H1 (cell line): Measurements from ENCODE around the gene NEDD9. TPM values are rescaled to one million over a fixed set of nuclear protein-coding genes. Genes with fewer than 3 reads are reported as not detected.

ENCODE experiments used
- CTCF ChIA-PET: fragments of 300-600 bp; sonication (Branson Sonifier 250); formaldehyde crosslinking; loops from one replicate; lab custom pipeline; 2021; ENCODE audit not compliant: partially characterized antibody; lab: Charles Lee
- POLR2A ChIA-PET: fragments of 300-600 bp; sonication (Branson Sonifier 250); formaldehyde crosslinking; loops from one replicate; lab custom pipeline; 2021; ENCODE audit warnings: inconsistent platforms; ENCODE audit not compliant: partially characterized antibody; lab: Charles Lee
- DNase-seq, 2 experiments: peaks; one replicate each; pipeline versions ENCODE4 v3.0.0 to v3.0.0-alpha.2; 2010 to 2022; ENCODE audit warnings: low spot score in 2 of 2, low read depth in 1 of 2, mixed read lengths in 1 of 2
- FAIRE-seq: peaks from 2 replicates; lab custom pipeline; 2011; peaks lifted over from hg19 to GRCh38; lab: Jason Lieb, UNC
- H2AFZ ChIP-seq: 2 replicates; pipeline ENCODE4 v1.8.1; 2012; ENCODE audit warnings: low read length, inconsistent platforms
- H2AK5ac ChIP-seq: 2 replicates; pipeline ENCODE4 v1.6.1; 2013; ENCODE audit warnings: low read depth, low read length
- H2BK120ac ChIP-seq: replicated peaks from 2 replicates; pipeline ENCODE3; 2013; ENCODE audit warnings: low read depth, low read length, inconsistent platforms
- H2BK12ac ChIP-seq: 2 replicates; pipeline ENCODE4 v1.6.1; 2013; ENCODE audit warnings: low read depth, low read length
- H2BK15ac ChIP-seq: 2 replicates; pipeline ENCODE4 v1.6.1; 2013; ENCODE audit warnings: low read length
- H2BK20ac ChIP-seq: 2 replicates; pipeline ENCODE4 v1.6.1; 2013; ENCODE audit warnings: low read length
- H2BK5ac ChIP-seq: 2 replicates; pipeline ENCODE4 v1.6.1; 2013; ENCODE audit warnings: low read depth, low read length
- H3K14ac ChIP-seq: 2 replicates; pipeline ENCODE4 v1.6.1; 2013; ENCODE audit warnings: inconsistent platforms; ENCODE audit not compliant: insufficient read length
- H3K18ac ChIP-seq: 2 replicates; pipeline ENCODE4 v1.6.1; 2013; ENCODE audit warnings: low read length; ENCODE audit errors: extremely low read depth
- H3K23ac ChIP-seq: 2 replicates; pipeline ENCODE4 v1.6.1; 2013; ENCODE audit warnings: inconsistent platforms; ENCODE audit not compliant: insufficient read length
- H3K23me2 ChIP-seq: 2 replicates; pipeline ENCODE4 v1.6.1; 2013; ENCODE audit warnings: low read depth, low read length
- H3K27ac ChIP-seq: 2 replicates; pipeline ENCODE4 v1.6.1; 2011; ENCODE audit warnings: low read depth, low read length, inconsistent platforms
- H3K27me3 ChIP-seq, 4 experiments: replicated peaks in 1 of 4; 1 replicate in 1 of 4; 2 replicates in 3 of 4; pipeline versions ENCODE4 v1.6.1 to v1.8.1; 2011 to 2013; ENCODE audit warnings: low read length in 3 of 4, mild to moderate bottlenecking in 3 of 4, inconsistent platforms in 2 of 4, mixed read lengths in 2 of 4, moderate library complexity in 1 of 4; ENCODE audit not compliant: control insufficient read depth in 3 of 4, insufficient read depth in 3 of 4; ENCODE audit errors: extremely low read depth in 1 of 4
- H3K36me3 ChIP-seq, 4 experiments: 2 replicates each; pipeline versions ENCODE4 v1.6.1 to v1.8.1; 2011 to 2013; ENCODE audit warnings: mild to moderate bottlenecking in 4 of 4, low read length in 3 of 4, moderate library complexity in 2 of 4, control low read depth in 1 of 4, inconsistent platforms in 1 of 4; ENCODE audit not compliant: insufficient read depth in 4 of 4, control insufficient read depth in 2 of 4
- H3K4ac ChIP-seq: replicated peaks from 2 replicates; pipeline ENCODE3; 2013; ENCODE audit warnings: low read length, low read depth, mixed read lengths, inconsistent platforms; ENCODE audit not compliant: insufficient read length
- H3K4me1 ChIP-seq, 4 experiments: replicated peaks in 1 of 4; 1 replicate in 1 of 4; 2 replicates in 3 of 4; pipeline versions ENCODE4 v1.6.1 to v1.8.1; 2011 to 2013; ENCODE audit warnings: low read length in 3 of 4, inconsistent platforms in 2 of 4, mixed read lengths in 1 of 4; ENCODE audit not compliant: insufficient read depth in 4 of 4, control insufficient read depth in 3 of 4
- H3K4me2 ChIP-seq, 2 experiments: 2 replicates each; pipeline versions ENCODE4 v1.6.1 to v1.8.1; 2011 to 2013; ENCODE audit warnings: low read depth in 2 of 2, low read length in 2 of 2, control low read depth in 1 of 2, inconsistent platforms in 1 of 2, mild to moderate bottlenecking in 1 of 2; ENCODE audit not compliant: insufficient read depth in 1 of 2
- H3K4me3 ChIP-seq, 4 experiments: fragments of 200-600, 300-600 bp in 1 of 4; sonication (generic), shearing (Covaris generic), sonication (Bioruptor Twin) in 1 of 4; 2 replicates each; pipeline versions ENCODE4 v1.5.1 to v1.8.1; 2011 to 2016; ENCODE audit warnings: low read length in 4 of 4, low read depth in 3 of 4, control low read depth in 2 of 4, inconsistent platforms in 2 of 4, mild to moderate bottlenecking in 2 of 4, mixed read lengths in 1 of 4, moderate library complexity in 1 of 4; ENCODE audit not compliant: insufficient read depth in 2 of 4; ENCODE audit errors: extremely low read depth in 1 of 4
- H3K56ac ChIP-seq: replicated peaks from 2 replicates; pipeline ENCODE3; 2013; ENCODE audit warnings: low read depth, mild to moderate bottlenecking, mixed read lengths, low read length, inconsistent platforms; ENCODE audit not compliant: insufficient read length
- H3K79me1 ChIP-seq: 2 replicates; pipeline ENCODE4 v1.6.1; 2013; ENCODE audit warnings: low read depth, low read length, control low read depth
- H3K79me2 ChIP-seq, 2 experiments: 2 replicates each; pipeline versions ENCODE4 v1.6.1 to v1.8.1; 2012 to 2013; ENCODE audit warnings: low read length in 2 of 2, mild to moderate bottlenecking in 2 of 2, inconsistent platforms in 1 of 2; ENCODE audit not compliant: insufficient read depth in 2 of 2, control insufficient read depth in 1 of 2
- H3K9ac ChIP-seq, 4 experiments: replicated peaks in 1 of 4; 1 replicate in 1 of 4; 2 replicates in 3 of 4; pipeline versions ENCODE4 v1.6.1 to v1.8.1; 2011 to 2013; ENCODE audit warnings: low read depth in 3 of 4, low read length in 3 of 4, control low read depth in 2 of 4, mild to moderate bottlenecking in 2 of 4, moderate library complexity in 2 of 4, inconsistent platforms in 1 of 4; ENCODE audit errors: extremely low read depth in 1 of 4
- H3K9me3 ChIP-seq, 2 experiments: 2 replicates each; pipeline versions ENCODE4 v1.6.1 to v1.8.1; 2012 to 2013; ENCODE audit warnings: mild to moderate bottlenecking in 2 of 2, moderate library complexity in 2 of 2, control low read depth in 1 of 2, inconsistent platforms in 1 of 2, low read depth in 1 of 2, low read length in 1 of 2, mixed read lengths in 1 of 2; ENCODE audit not compliant: insufficient read depth in 2 of 2
- H4K20me1 ChIP-seq, 2 experiments: replicated peaks in 1 of 2; 2 replicates each; pipeline versions ENCODE3 to v1.8.1; 2011 to 2013; ENCODE audit warnings: inconsistent platforms in 2 of 2, low read length in 2 of 2, mild to moderate bottlenecking in 1 of 2; ENCODE audit not compliant: insufficient read depth in 2 of 2, control insufficient read depth in 1 of 2
- H4K5ac ChIP-seq: 2 replicates; pipeline ENCODE4 v1.6.1; 2013; ENCODE audit warnings: low read length, low read depth, mixed read lengths, inconsistent platforms; ENCODE audit not compliant: insufficient read length
- H4K8ac ChIP-seq: 2 replicates; pipeline ENCODE4 v1.8.0; 2013; ENCODE audit warnings: mild to moderate bottlenecking, moderate library complexity, low read length, inconsistent platforms; ENCODE audit not compliant: insufficient read depth; ENCODE audit errors: extremely low read depth
- H4K91ac ChIP-seq: replicated peaks from 2 replicates; pipeline ENCODE3; 2013; ENCODE audit warnings: low read length, mixed read lengths, inconsistent platforms; ENCODE audit not compliant: insufficient read length
- CBX5 ChIP-seq: fragments of 300-800, 300-1000 bp; sonication (generic); IDR thresholded peaks from 2 replicates; pipeline ENCODE4 v1.7.1; 2016; ENCODE audit warnings: antibody characterized with exemption, low read length, low read depth
- CHD2 ChIP-seq: IDR thresholded peaks from 2 replicates; pipeline ENCODE4 v1.6.1; 2012; ENCODE audit warnings: low read length, improper control_type of control experiment
- PHF8 ChIP-seq: fragments of 200-600 bp; sonication (generic); conservative IDR thresholded peaks from 2 replicates; pipeline ENCODE4 v1.7.1; 2012; ENCODE audit warnings: low read depth, mild to moderate bottlenecking, inconsistent platforms, low read length, moderate library complexity
- POLR2AphosphoS5 ChIP-seq: IDR thresholded peaks from 2 replicates; pipeline ENCODE4 v1.6.1; 2011; ENCODE audit warnings: low read depth, low read length
- RXRA ChIP-seq: IDR thresholded peaks from 2 replicates; pipeline ENCODE4 v1.6.1; 2011; ENCODE audit warnings: low read depth, mild to moderate bottlenecking, low read length, moderate library complexity; ENCODE audit not compliant: insufficient read depth
- SAP30 ChIP-seq: fragments of 300-600 bp; sonication (generic); IDR thresholded peaks from 2 replicates; pipeline ENCODE4 v1.7.1; 2012; ENCODE audit warnings: low read length, moderate library complexity, mild to moderate bottlenecking, inconsistent platforms; ENCODE audit not compliant: insufficient read depth, insufficient replicate concordance
- SIN3A ChIP-seq, 2 experiments: IDR thresholded peaks in 1 of 2; conservative IDR thresholded peaks in 1 of 2; 2 replicates each; pipeline ENCODE4 v1.6.1; 2011 to 2012; ENCODE audit warnings: low read length in 2 of 2, improper control_type of control experiment in 1 of 2, low read depth in 1 of 2, mild to moderate bottlenecking in 1 of 2
- SIX5 ChIP-seq: IDR thresholded peaks from 2 replicates; pipeline ENCODE4 v1.6.1; 2011; ENCODE audit warnings: mild to moderate bottlenecking, low read depth, low read length
- TBP ChIP-seq: IDR thresholded peaks from 2 replicates; pipeline ENCODE4 v1.6.1; 2011; ENCODE audit warnings: low read depth, low read length, improper control_type of control experiment
- WGBS, 2 experiments: shearing (Covaris generic) in 1 of 2; methylation state at CpG; one replicate each; pipeline versions ENCODE4 v1.1.6 to v1.1.7; 2013 to 2015; ENCODE audit warnings: low lambda C conversion rate in 2 of 2, mixed read lengths in 2 of 2, inconsistent platforms in 1 of 2, low coverage in 1 of 2, missing lambda C conversion rate in 1 of 2; ENCODE audit not compliant: insufficient replicate concordance in 2 of 2, insufficient coverage in 1 of 2, insufficient read length in 1 of 2; ENCODE audit errors: extremely low coverage in 1 of 2, missing lambda C conversion rate in 1 of 2; 5-methylcytosine and 5-hydroxymethylcytosine counted together
- long read RNA-seq, 2 experiments: library from RNA in 1 of 2; library from capped mRNA in 1 of 2; stranded (forward); transcript quantifications; one replicate each; pipeline ENCODE4 v2.0.0, GENCODE V29; 2021; ENCODE audit warnings: inconsistent platforms in 1 of 2
- polyA minus RNA-seq, 3 experiments: library from RNA; depleted of rRNA, polyadenylated mRNA; stranded (reverse); fragments of >200 nt; gene quantifications; 1 replicate in 2 of 3; 2 replicates in 1 of 3; pipeline ENCODE4 v1.2.3, GENCODE V29; 2011
- polyA plus RNA-seq, 7 experiments: library from polyadenylated mRNA; depleted of rRNA in 3 of 7; stranded (reverse) in 5 of 7; unstranded in 2 of 7; fragments of >200 nt in 5 of 7; fragments of 200-250 nt in 2 of 7; gene quantifications; 1 replicate in 5 of 7; 2 replicates in 1 of 7; 4 replicates in 1 of 7; pipeline versions ENCODE4 v1.2.1 to v1.2.3, GENCODE V29; 2011 to 2013; ENCODE audit warnings: missing spikeins in 2 of 7, mixed read lengths in 2 of 7
- total RNA-seq: library from RNA; stranded (reverse); fragmentation: NEBNext Ultra II Directional; extraction: Animal tissue kit (Norgen Biotek cat#: 25700); gene quantifications from 2 replicates; pipeline ENCODE4 v1.2.1, GENCODE V29; 2021

The NEDD9 gene
- total RNA-seq: 12.0 and 12.8 TPM in 2 replicates
- polyA plus RNA-seq (2011; rRNA removed): 3.6 and 5.7 TPM in 2 replicates
- 5.1 TPM for polyA plus RNA-seq (2011; cell fraction: cytosol; rRNA removed)
- 6.5 TPM for polyA plus RNA-seq (2011; cell fraction: nucleus; rRNA removed)
- 2.8 to 5.6 TPM (median 3.9 TPM) in 4 replicates for polyA plus RNA-seq (2012, experiment 1 of 2)
- polyA plus RNA-seq (2012, experiment 2 of 2): 1.6 TPM
- polyA plus RNA-seq (2013, experiment 1 of 2): 4.9 TPM
- polyA plus RNA-seq (2013, experiment 2 of 2): 4.8 TPM
- 10.0 and 13.9 TPM in 2 replicates for polyA minus RNA-seq (2011; rRNA and poly(A)+ RNA removed)
- 5.9 TPM for polyA minus RNA-seq (2011; cell fraction: cytosol; rRNA and poly(A)+ RNA removed)
- 5.2 TPM for polyA minus RNA-seq (2011; cell fraction: nucleus; rRNA and poly(A)+ RNA removed)
- long read RNA-seq, experiment 1, full-length matches to known transcripts: 4 of 18 reads
- long read RNA-seq, experiment 1, partial matches to known transcripts: 11 of 18 reads
- long read RNA-seq, experiment 1, other reads (novel, unspliced or antisense): 3 of 18 reads
- long read RNA-seq, experiment 2, partial matches to known transcripts: 2 of 2 reads
- long read RNA-seq, experiment 2, other reads (novel, unspliced or antisense): 0 of 2 reads

GRCh38 chr6:11232193-11232769 is at the start of gene NEDD9:
TSS of gene NEDD9 (minus strand) at chr6:11232668. CDS start at chr6:11232515, 153 bp downstream.
- peak; percentile 82 to 89 for DNase-seq
- Histone ChIP-seq H2BK120ac (no peak within 1 kb of the TSS), H2AK5ac (no peak within 1 kb of the TSS), H4K5ac (no peak within 1 kb of the TSS), H3K27ac (no peak within 1 kb of the TSS), H3K56ac (no peak within 1 kb of the TSS), H3K4me1 (peaks cover 8 to 14% (median 9%) of the 10 kb centered on the region in 4 experiments; a peak in 6 of 7 replicates), H4K91ac (no peak within 1 kb of the TSS), H2BK15ac (no peak within 1 kb of the TSS; the same call in 1 of the 2 replicates), H4K20me1 (no peaks in the 10 kb centered on the region), H3K4me2 (peak within 1 kb of the TSS; percentile 82 to 99), H2BK20ac (no peak within 1 kb of the TSS), H3K4me3 (peak within 1 kb of the TSS; percentile 53 to 87 (median 80)), H3K14ac (no peak within 1 kb of the TSS), H3K18ac (no peak within 1 kb of the TSS; the same call in 1 of the 2 replicates), H4K8ac (0 out of 2 replicates have a peak within 1 kb of the TSS, but pooled peaks have one; percentile 5), H3K9ac (peak within 1 kb of the TSS in 1 of 4 experiments; percentile 26; a peak in 2 of 7 replicates), H3K27me3 (peaks cover 0 to 3% (median 0%) of the 10 kb centered on the region in 4 experiments; a peak in 3 of 7 replicates), H3K23ac (no peak within 1 kb of the TSS), H2BK12ac (peak within 1 kb of the TSS; percentile 12; the same call in 1 of the 2 replicates), H3K79me2 (no peaks in the 10 kb centered on the region), H3K79me1 (no peaks in the 10 kb centered on the region), H2AFZ (peak within 1 kb of the TSS; percentile 35), H3K23me2 (peaks cover 6% of the 10 kb centered on the region; the same call in 1 of the 2 replicates), H3K36me3 (no peaks in the 10 kb centered on the region), H3K9me3 (no peaks in the 10 kb centered on the region), H2BK5ac (no peak within 1 kb of the TSS), H3K4ac (no peak within 1 kb of the TSS)
- WGBS, 2 experiments: 1% methylated on average over 24 of the region's 24 CpGs; no CpG with 5 or more reads in 1 of the 2 experiments
- ChIA-PET CTCF (interaction anchor here (1.0 to 3.9 kb wide), 8 partner anchors 10 to 265 kb away, joined by 3 to 18 read pairs (median 4); no protein-coding TSS in a partner anchor), POLR2A (interaction anchor here (1.0 to 1.6 kb wide), 5 partner anchors 10 to 37 kb away, joined by 3 to 6 read pairs (median 4); no protein-coding TSS in a partner anchor)
- FAIRE-seq: peak; percentile 86
- no peak for TF ChIP-seq RXRA
- TF ChIP-seq TBP: peak; percentile 80; the same call in 1 of the 2 replicates
- peak; percentile 68 for TF ChIP-seq SAP30
- TF ChIP-seq POLR2AphosphoS5: peak; percentile 64
- TF ChIP-seq PHF8: no peak
- TF ChIP-seq SIX5: no peak
- TF ChIP-seq CHD2: 0 out of 2 replicates have a peak, but pooled peaks have one; percentile 17
- no peak for TF ChIP-seq CBX5
- TF ChIP-seq SIN3A (conservative IDR thresholded peaks at IDR 0.05 in 1 of 2, IDR thresholded peaks at IDR 0.05 in 1 of 2; ENCODE audit: low read depth in 1 of 2, low read length in 2 of 2): peak; percentile 56 to 66; a peak in 1 of 4 replicates
